ENCODE measurements around the gene ANKFN1.

ANKFN1 gene

GRCh38 chr17:56510554-56511342 is 357.5 kb downstream of the ANKFN1 start:
- Histone ChIP-seq H3K36me3 (ENCODE audit: insufficient read depth, low read length) (no peaks in the 10 kb centered on the region), H3K9me3 (ENCODE audit: insufficient read depth, low read depth, low read length) (no peaks in the 10 kb centered on the region)
- 97% methylated on average over 46 of the region's 46 CpGs for WGBS

GRCh38 chr17:56514264-56514663 is 361.0 kb downstream of the ANKFN1 start:
- 100% methylated on average over 1 of the region's 2 CpGs for WGBS
- Histone ChIP-seq H3K4me1 (ENCODE audit: insufficient read depth, low read length) (no peaks in the 10 kb centered on the region), H3K27me3 (ENCODE audit: insufficient read depth, low read length) (no peaks in the 10 kb centered on the region), H3K36me3 (ENCODE audit: insufficient read depth, low read length) (no peaks in the 10 kb centered on the region), H3K9me3 (ENCODE audit: insufficient read depth, low read depth, low read length) (no peaks in the 10 kb centered on the region), H3K27ac (ENCODE audit: low read depth, low read length) (no peak overlapping the region), H3K4me3 (ENCODE audit: low read length) (no peak overlapping the region), H3K9ac (ENCODE audit: low read depth, low read length) (no peak overlapping the region)

More at GRCh38 chr17:56510554-56511342, 357.5 kb downstream of the ANKFN1 start:
- Histone ChIP-seq H3K4me3 (ENCODE audit: low read length) (no peak overlapping the region), H3K4me1 (ENCODE audit: insufficient read depth, low read length) (no peaks in the 10 kb centered on the region), H3K27ac (ENCODE audit: low read depth, low read length) (no peak overlapping the region), H3K9ac (ENCODE audit: low read depth, low read length) (no peak overlapping the region), H3K27me3 (ENCODE audit: insufficient read depth, low read length) (no peaks in the 10 kb centered on the region)

GRCh38 chr17:56514899-56515298 is 361.6 kb downstream of the ANKFN1 start:
- Histone ChIP-seq H3K4me3 (ENCODE audit: low read length) (no peak overlapping the region), H3K27ac (ENCODE audit: low read depth, low read length) (no peak overlapping the region), H3K9me3 (ENCODE audit: insufficient read depth, low read depth, low read length) (no peaks in the 10 kb centered on the region), H3K36me3 (ENCODE audit: insufficient read depth, low read length) (no peaks in the 10 kb centered on the region), H3K27me3 (ENCODE audit: insufficient read depth, low read length) (no peaks in the 10 kb centered on the region), H3K9ac (ENCODE audit: low read depth, low read length) (no peak overlapping the region), H3K4me1 (ENCODE audit: insufficient read depth, low read length) (no peaks in the 10 kb centered on the region)
- WGBS, result 95% methylated on average over 4 of the region's 4 CpGs

- Histone ChIP-seq H3K36me3 (ENCODE audit: insufficient read depth, low read length) (no peaks in the 10 kb centered on the region), H3K27me3 (ENCODE audit: insufficient read depth, low read length) (no peaks in the 10 kb centered on the region), H3K27ac (ENCODE audit: low read depth, low read length) (no peak overlapping the region), H3K4me3 (ENCODE audit: low read length) (no peak overlapping the region), H3K4me1 (ENCODE audit: insufficient read depth, low read length) (no peaks in the 10 kb centered on the region), H3K9me3 (ENCODE audit: insufficient read depth, low read depth, low read length) (no peaks in the 10 kb centered on the region), H3K9ac (ENCODE audit: low read depth, low read length) (no peak overlapping the region)
- 87% methylated on average over 12 of the region's 12 CpGs for WGBS
Measured at GRCh38 chr17:56521414-56522141, 368.3 kb downstream of the ANKFN1 start.

- Histone ChIP-seq H3K36me3 (ENCODE audit: insufficient read depth, low read length) (no peaks in the 10 kb centered on the region), H3K9me3 (ENCODE audit: insufficient read depth, low read depth, low read length) (no peaks in the 10 kb centered on the region), H3K4me1 (ENCODE audit: insufficient read depth, low read length) (no peaks in the 10 kb centered on the region), H3K9ac (ENCODE audit: low read depth, low read length) (no peak overlapping the region), H3K27ac (ENCODE audit: low read depth, low read length) (no peak overlapping the region), H3K27me3 (ENCODE audit: insufficient read depth, low read length) (no peaks in the 10 kb centered on the region), H3K4me3 (ENCODE audit: low read length) (no peak overlapping the region)
- WGBS, result 90% methylated on average over 2 of the region's 2 CpGs
Measured at GRCh38 chr17:56523042-56523441, 369.8 kb downstream of the ANKFN1 start.

- no peaks in the 10 kb centered on the region for H3K36me3 ChIP-seq (ENCODE audit: insufficient read depth, low read length)
- H3K27ac ChIP-seq (ENCODE audit: low read depth, low read length), result no peak overlapping the region
- H3K9me3 ChIP-seq (ENCODE audit: insufficient read depth, low read depth, low read length), result no peaks in the 10 kb centered on the region
- WGBS, result 91% methylated on average over 2 of the region's 2 CpGs
- H3K27me3 ChIP-seq (ENCODE audit: insufficient read depth, low read length), result no peaks in the 10 kb centered on the region
- no peak overlapping the region for H3K9ac ChIP-seq (ENCODE audit: low read depth, low read length)
- no peaks in the 10 kb centered on the region for H3K4me1 ChIP-seq (ENCODE audit: insufficient read depth, low read length)
- H3K4me3 ChIP-seq (ENCODE audit: low read length), result no peak overlapping the region
Measured at GRCh38 chr17:56528696-56529095, 375.4 kb downstream of the ANKFN1 start.

GRCh38 chr17:56532926-56533325 is 379.7 kb downstream of the ANKFN1 start:
- WGBS, result 92% methylated on average over 5 of the region's 5 CpGs
- H3K4me1 ChIP-seq (ENCODE audit: insufficient read depth, low read length), result no peaks in the 10 kb centered on the region
- no peaks in the 10 kb centered on the region for H3K27me3 ChIP-seq (ENCODE audit: insufficient read depth, low read length)
- H3K27ac ChIP-seq (ENCODE audit: low read depth, low read length), result no peak overlapping the region
- H3K36me3 ChIP-seq (ENCODE audit: insufficient read depth, low read length), result no peaks in the 10 kb centered on the region
- H3K9ac ChIP-seq (ENCODE audit: low read depth, low read length), result no peak overlapping the region
- no peaks in the 10 kb centered on the region for H3K9me3 ChIP-seq (ENCODE audit: insufficient read depth, low read depth, low read length)
- no peak overlapping the region for H3K4me3 ChIP-seq (ENCODE audit: low read length)

- no peaks in the 10 kb centered on the region for H3K27me3 ChIP-seq (ENCODE audit: insufficient read depth, low read length)
- WGBS, result 88% methylated on average over 1 of the region's 1 CpG
- no peaks in the 10 kb centered on the region for H3K36me3 ChIP-seq (ENCODE audit: insufficient read depth, low read length)
- H3K4me3 ChIP-seq (ENCODE audit: low read length), result no peak overlapping the region
- H3K9me3 ChIP-seq (ENCODE audit: insufficient read depth, low read depth, low read length), result no peaks in the 10 kb centered on the region
- H3K27ac ChIP-seq (ENCODE audit: low read depth, low read length), result no peak overlapping the region
- H3K9ac ChIP-seq (ENCODE audit: low read depth, low read length), result no peak overlapping the region
- H3K4me1 ChIP-seq (ENCODE audit: insufficient read depth, low read length), result no peaks in the 10 kb centered on the region
Measured at GRCh38 chr17:56536766-56537165, 383.5 kb downstream of the ANKFN1 start.

GRCh38 chr17:56540836-56541235 is 387.6 kb downstream of the ANKFN1 start:
- Histone ChIP-seq H3K27me3 (ENCODE audit: insufficient read depth, low read length) (no peaks in the 10 kb centered on the region), H3K9me3 (ENCODE audit: insufficient read depth, low read depth, low read length) (no peaks in the 10 kb centered on the region), H3K9ac (ENCODE audit: low read depth, low read length) (no peak overlapping the region), H3K4me1 (ENCODE audit: insufficient read depth, low read length) (peaks cover 4% of the 10 kb centered on the region), H3K4me3 (ENCODE audit: low read length) (no peak overlapping the region), H3K36me3 (ENCODE audit: insufficient read depth, low read length) (no peaks in the 10 kb centered on the region), H3K27ac (ENCODE audit: low read depth, low read length) (no peak overlapping the region)
- WGBS, result 77% methylated on average over 5 of the region's 5 CpGs

- Histone ChIP-seq H3K27me3 (ENCODE audit: insufficient read depth, low read length) (no peaks in the 10 kb centered on the region), H3K9me3 (ENCODE audit: insufficient read depth, low read depth, low read length) (no peaks in the 10 kb centered on the region), H3K4me1 (ENCODE audit: insufficient read depth, low read length) (peaks cover 4% of the 10 kb centered on the region), H3K4me3 (ENCODE audit: low read length) (no peak overlapping the region), H3K27ac (ENCODE audit: low read depth, low read length) (no peak overlapping the region), H3K36me3 (ENCODE audit: insufficient read depth, low read length) (no peaks in the 10 kb centered on the region), H3K9ac (ENCODE audit: low read depth, low read length) (no peak overlapping the region)
- 71% methylated on average over 3 of the region's 3 CpGs for WGBS
Measured at GRCh38 chr17:56543280-56543679, 390.0 kb downstream of the ANKFN1 start.

- peaks cover 4% of the 10 kb centered on the region for H3K4me1 ChIP-seq (ENCODE audit: insufficient read depth, low read length)
- 88% methylated on average over 1 of the region's 2 CpGs for WGBS
- 0 out of 2 replicates have a peak, but pooled peaks cover 4% of the 10 kb centered on the region for H3K9me3 ChIP-seq (ENCODE audit: insufficient read depth, low read depth, low read length)
- no peak overlapping the region for H3K9ac ChIP-seq (ENCODE audit: low read depth, low read length)
- H3K27ac ChIP-seq (ENCODE audit: low read depth, low read length), result no peak overlapping the region
- H3K27me3 ChIP-seq (ENCODE audit: insufficient read depth, low read length), result no peaks in the 10 kb centered on the region
- H3K4me3 ChIP-seq (ENCODE audit: low read length), result no peak overlapping the region
- H3K36me3 ChIP-seq (ENCODE audit: insufficient read depth, low read length), result no peaks in the 10 kb centered on the region
Measured at GRCh38 chr17:56545106-56545505, 391.8 kb downstream of the ANKFN1 start.
